Subcutaneous adipose tissue (tissue), 4 donors: Measurements from ENCODE around the gene ZNF205. TPM values are rescaled to one million over a fixed set of nuclear protein-coding genes. Genes with fewer than 3 reads are reported as not detected.

Source experiments
- total RNA-seq, 4 donors: library from RNA; depleted of rRNA; stranded (reverse); fragments of >200 nt; gene quantifications; one replicate each; pipeline ENCODE4 v1.1.0, GENCODE V29; 2016
- TF ChIP-seq, protein P1 (sequence below): fragments of 450-650 bp; IDR thresholded peaks from one replicate; pipeline ENCODE4 v1.5.1; 2016; ENCODE audit warnings: low read depth, mild to moderate bottlenecking, control low read depth, antibody characterized with exemption, moderate library complexity

ZNF205 gene
- total RNA-seq, 4 donors from 2014 or later = 3.4 to 15.3 (median 7.6) TPM

DNA sequence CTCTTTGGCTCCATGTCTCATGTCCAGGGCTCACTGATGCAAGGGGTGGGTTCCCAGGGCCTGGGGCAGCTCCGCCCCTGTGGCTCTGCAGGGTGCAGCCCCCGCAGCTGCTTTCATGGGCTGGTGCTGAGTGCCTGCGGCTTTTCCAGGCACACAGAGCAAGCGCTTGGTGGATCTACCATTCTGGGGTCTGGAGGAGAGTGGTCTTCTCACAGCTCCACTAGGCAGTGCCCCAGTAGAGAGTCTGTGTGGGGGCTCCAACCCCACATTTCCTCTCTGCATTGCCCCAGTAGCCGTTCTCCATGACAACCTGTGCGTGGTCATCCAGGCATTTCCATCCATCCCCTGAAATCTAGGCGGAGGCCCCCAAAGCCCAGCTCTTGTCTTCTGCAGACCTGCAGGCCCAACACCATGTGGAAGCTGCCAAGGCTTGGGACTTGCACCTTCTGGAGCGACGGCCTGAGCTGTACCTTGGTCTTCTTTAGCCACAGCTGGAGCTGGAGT, 41.7 kb upstream of the ZNF205 start:
- TF ChIP-seq, protein P1, sequence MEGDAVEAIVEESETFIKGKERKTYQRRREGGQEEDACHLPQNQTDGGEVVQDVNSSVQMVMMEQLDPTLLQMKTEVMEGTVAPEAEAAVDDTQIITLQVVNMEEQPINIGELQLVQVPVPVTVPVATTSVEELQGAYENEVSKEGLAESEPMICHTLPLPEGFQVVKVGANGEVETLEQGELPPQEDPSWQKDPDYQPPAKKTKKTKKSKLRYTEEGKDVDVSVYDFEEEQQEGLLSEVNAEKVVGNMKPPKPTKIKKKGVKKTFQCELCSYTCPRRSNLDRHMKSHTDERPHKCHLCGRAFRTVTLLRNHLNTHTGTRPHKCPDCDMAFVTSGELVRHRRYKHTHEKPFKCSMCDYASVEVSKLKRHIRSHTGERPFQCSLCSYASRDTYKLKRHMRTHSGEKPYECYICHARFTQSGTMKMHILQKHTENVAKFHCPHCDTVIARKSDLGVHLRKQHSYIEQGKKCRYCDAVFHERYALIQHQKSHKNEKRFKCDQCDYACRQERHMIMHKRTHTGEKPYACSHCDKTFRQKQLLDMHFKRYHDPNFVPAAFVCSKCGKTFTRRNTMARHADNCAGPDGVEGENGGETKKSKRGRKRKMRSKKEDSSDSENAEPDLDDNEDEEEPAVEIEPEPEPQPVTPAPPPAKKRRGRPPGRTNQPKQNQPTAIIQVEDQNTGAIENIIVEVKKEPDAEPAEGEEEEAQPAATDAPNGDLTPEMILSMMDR = no peak

DNA sequence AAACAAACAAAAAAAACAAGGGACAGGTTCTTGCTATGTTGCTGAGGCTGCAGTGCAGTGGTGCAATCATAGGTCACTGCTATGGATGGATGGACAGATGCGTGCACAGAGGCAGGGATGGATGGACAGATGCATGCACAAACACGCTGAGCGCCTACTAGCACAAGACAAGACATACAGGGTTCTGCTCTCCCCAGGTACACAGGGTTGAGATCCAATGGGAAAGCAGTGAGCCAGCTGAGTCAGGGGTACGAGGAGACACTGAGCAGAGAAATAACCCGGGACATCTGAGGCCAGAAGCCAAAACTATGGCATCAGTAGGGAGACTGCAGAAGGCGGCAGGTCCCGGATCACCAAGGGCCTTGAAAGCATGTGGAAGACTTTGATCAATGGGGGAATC, 40.7 kb upstream of the ZNF205 start:
- TF ChIP-seq, protein P1 = no peak

DNA sequence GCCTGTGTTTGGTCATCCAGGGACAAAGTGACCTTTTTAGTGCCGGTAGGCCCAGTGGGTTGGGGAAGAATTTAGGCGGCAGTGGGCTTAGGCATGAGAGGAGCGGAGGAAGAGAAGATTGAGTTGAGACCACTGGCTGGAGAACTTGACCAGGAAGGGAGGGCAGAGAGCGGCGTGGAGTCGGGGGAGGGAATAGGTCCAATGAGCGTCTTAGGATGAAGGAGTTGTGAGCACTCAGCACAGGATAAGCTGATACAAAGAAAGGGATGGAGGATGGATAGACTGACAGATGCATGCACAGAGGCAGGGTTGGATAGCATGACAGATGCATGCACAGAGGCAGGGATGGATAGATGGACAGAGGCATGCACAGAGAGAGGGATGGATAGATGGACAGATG, 38.9 kb upstream of the ZNF205 start:
- TF ChIP-seq, protein P1 = no peak

DNA sequence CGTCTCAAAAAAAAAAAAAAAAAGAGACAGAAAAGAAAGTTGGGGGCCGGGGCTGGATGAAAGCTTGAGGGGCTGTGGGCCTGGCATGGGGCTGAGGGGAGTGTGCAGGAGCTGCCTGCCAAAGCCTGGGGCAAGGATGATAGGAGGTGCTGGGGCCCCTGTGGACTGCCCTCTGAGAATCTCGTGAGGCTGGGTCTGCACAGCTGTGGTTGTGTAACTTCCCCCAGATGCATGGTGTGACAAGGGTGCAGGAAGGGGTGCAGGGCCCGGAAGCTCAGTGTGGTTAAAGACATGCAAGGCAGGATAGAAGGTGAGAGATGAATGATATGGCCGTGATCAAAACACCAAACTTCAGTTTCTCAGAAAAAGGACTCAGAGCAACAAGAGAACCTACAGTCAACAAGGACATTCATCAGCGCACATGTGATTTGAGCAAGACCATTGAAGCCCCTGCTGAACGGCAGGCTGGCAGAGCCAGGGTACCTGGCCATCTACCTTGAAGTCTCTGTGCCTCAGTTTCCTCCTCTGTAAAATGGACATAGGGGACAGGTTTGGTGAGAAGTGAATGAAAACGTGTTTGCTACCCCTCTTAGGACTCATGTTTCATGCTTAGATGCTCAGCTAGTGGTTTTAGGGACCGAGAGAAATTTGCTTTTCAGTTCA, 37.4 kb upstream of the ZNF205 start:
- TF ChIP-seq, protein P1 = no peak

DNA sequence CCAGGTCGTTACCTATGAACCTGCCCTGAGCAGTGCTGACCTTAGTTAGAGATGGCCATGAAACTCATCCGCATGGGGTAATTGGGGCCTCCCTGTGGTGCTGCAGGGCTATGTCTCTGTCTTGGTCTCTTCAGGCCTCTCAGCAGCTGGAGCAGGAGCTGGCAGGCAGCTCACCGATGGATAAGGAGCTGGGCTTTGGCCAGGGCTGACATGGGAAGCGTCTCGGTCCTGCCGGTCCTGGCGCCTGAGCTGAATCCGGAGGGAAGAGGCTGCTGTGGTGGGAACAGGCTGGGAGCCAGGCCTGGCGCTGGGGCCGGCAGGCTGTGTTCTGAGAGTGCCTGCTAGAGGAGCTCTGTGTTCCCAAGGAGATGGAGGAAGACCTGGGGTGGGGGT, 36.9 kb upstream of the ZNF205 start:
- TF ChIP-seq, protein P1 = no peak

DNA sequence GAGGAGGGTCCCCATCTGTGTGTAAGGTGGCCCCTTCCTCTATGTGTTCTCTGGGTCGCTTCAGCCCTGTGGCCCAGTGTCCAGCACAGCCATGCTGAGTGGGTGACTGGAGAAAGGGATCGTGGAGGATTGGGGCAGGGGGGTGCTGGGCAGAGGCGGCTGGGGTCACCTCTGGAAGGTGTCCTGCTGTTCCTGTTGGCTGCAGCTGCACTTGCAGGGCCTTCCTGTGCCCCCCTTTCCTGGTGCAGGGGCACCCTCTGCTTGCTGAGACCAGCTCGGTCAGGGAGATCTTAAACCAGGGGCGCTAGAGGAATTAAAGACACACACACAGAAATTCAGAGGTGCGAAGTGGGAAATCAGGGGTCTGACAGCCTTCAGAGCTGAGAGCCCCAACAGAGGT, 35.8 kb upstream of the ZNF205 start:
- TF ChIP-seq, protein P1 = no peak

DNA sequence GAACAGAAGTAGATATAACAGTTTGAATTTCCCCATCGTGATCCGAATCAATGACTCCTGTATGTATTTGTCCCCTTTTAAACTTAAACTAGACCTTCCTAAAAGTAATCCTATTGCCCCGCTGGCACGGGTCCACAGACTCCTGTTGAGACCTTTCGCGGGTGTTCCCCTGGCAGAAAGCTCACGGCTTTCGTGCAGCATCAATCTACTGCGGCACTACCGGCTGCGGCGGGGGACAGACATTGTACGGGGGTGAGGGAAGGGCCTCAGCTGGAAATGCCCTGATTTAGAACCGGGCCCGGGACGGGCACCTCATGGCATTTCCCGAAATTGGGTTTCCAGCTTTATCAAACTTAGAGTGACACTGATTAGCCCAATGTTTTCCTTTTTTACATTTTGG, 32.4 kb upstream of the ZNF205 start:
- TF ChIP-seq, protein P1 = no peak
